K562 (cell line): ENCODE data around the gene CCKAR. TPM values are rescaled to one million over a fixed set of nuclear protein-coding genes. Genes with fewer than 3 reads are reported as not detected.
A peak's percentile ranks its signal among the peaks of the same experiment; 100 is the strongest.

Experiments used
- ATAC-seq: fragments of 200-7000 bp; cut with Tn5 transposase; 3 replicates; pipeline ENCODE4 v1.9.1; 2020; ENCODE audit warnings: moderate library complexity
- BruUV-seq: library from RNA; stranded (reverse); fragments of 400-500 nt; replicated peaks from 2 replicates; lab custom pipeline; 2021; lab: Mats Ljungman, UMichigan
- CTCF ChIA-PET: fragments of 300-600 bp; formaldehyde crosslinking; extraction: SDS; loops from one replicate; lab custom pipeline; 2021; ENCODE audit warnings: low intra/inter-chr PET ratio; lab: Yijun Ruan, JAX
- POLR2A ChIA-PET: fragments of 300-600, 350-650 bp; sonication (Branson Sonifier 250); formaldehyde crosslinking; extraction: SDS; loops from one replicate; lab custom pipeline; 2021; ENCODE audit warnings: antibody characterized with exemption, inconsistent platforms; lab: Yijun Ruan, JAX
- DNase-seq, 4 experiments: peaks; one replicate each; pipeline versions ENCODE4 v3.0.0 to v3.0.0-alpha.2; 2011 to 2018; ENCODE audit warnings: low spot score in 3 of 4, mixed read lengths in 3 of 4; ENCODE audit errors: extremely low read depth in 1 of 4
- FAIRE-seq: peaks from 2 replicates; lab custom pipeline; 2011; peaks lifted over from hg19 to GRCh38; lab: Jason Lieb, UNC
- H2AFZ ChIP-seq: 2 replicates; pipeline ENCODE4 v1.6.0; 2011; ENCODE audit warnings: low read depth, low read length, control low read depth, inconsistent platforms
- H3K27ac ChIP-seq: fragments of 200-600 bp; 3 replicates; pipeline ENCODE4 v1.8.0; 2011; ENCODE audit warnings: low read depth, mild to moderate bottlenecking, control low read depth, inconsistent platforms, low read length, moderate library complexity, mixed read lengths; ENCODE audit errors: extremely low read depth
- H3K27me3 ChIP-seq, 2 experiments: fragments of 300-600 bp in 1 of 2; 2 replicates in 1 of 2; 3 replicates in 1 of 2; pipeline versions ENCODE4 v1.6.0 to v1.8.0; 2011; ENCODE audit warnings: inconsistent platforms in 2 of 2, low read length in 2 of 2, mild to moderate bottlenecking in 1 of 2, mixed read lengths in 1 of 2, moderate library complexity in 1 of 2; ENCODE audit not compliant: control insufficient read depth in 2 of 2, insufficient read depth in 2 of 2
- H3K36me3 ChIP-seq: fragments of 300-600 bp; 3 replicates; pipeline ENCODE4 v1.8.0; 2011; ENCODE audit warnings: mild to moderate bottlenecking, low read length, inconsistent platforms; ENCODE audit not compliant: control insufficient read depth, insufficient read depth
- H3K4me1 ChIP-seq, 2 experiments: fragments of 200-600 bp in 1 of 2; replicated peaks in 1 of 2; 2 replicates in 1 of 2; 3 replicates in 1 of 2; pipeline versions ENCODE4 v1.5.1 to v1.8.0; 2011; ENCODE audit warnings: inconsistent platforms in 2 of 2, low read length in 2 of 2, mild to moderate bottlenecking in 1 of 2, mixed read lengths in 1 of 2, moderate library complexity in 1 of 2; ENCODE audit not compliant: control insufficient read depth in 2 of 2, insufficient read depth in 2 of 2
- H3K4me2 ChIP-seq: 2 replicates; pipeline ENCODE4 v1.6.1; 2011; ENCODE audit warnings: low read length, control low read depth, inconsistent platforms, mixed read lengths; ENCODE audit not compliant: insufficient read depth
- H3K4me3 ChIP-seq: fragments of 200-600 bp; sonication (generic), shearing (Covaris generic); 2 replicates; pipeline ENCODE4 v1.5.1; 2016; ENCODE audit warnings: control low read depth, inconsistent platforms
- H3K79me2 ChIP-seq: fragments of 200-600 bp; 3 replicates; pipeline ENCODE4 v1.8.0; 2011; ENCODE audit warnings: low read length, inconsistent platforms; ENCODE audit not compliant: control insufficient read depth, insufficient read depth
- H3K9ac ChIP-seq, 2 experiments: 2 replicates each; pipeline versions ENCODE4 v1.6.0 to v1.6.1; 2011; ENCODE audit warnings: low read depth in 2 of 2, low read length in 2 of 2, control low read depth in 1 of 2, inconsistent platforms in 1 of 2, mild to moderate bottlenecking in 1 of 2, mixed read lengths in 1 of 2; ENCODE audit not compliant: insufficient read depth in 1 of 2
- H3K9me1 ChIP-seq: one replicate; pipeline ENCODE4 v1.6.0; 2011; ENCODE audit warnings: inconsistent platforms, mild to moderate bottlenecking, low read length, moderate library complexity; ENCODE audit not compliant: control insufficient read depth, insufficient read depth
- H3K9me3 ChIP-seq: replicated peaks from 2 replicates; pipeline ENCODE4 v1.5.1; 2011; ENCODE audit warnings: low read depth, low read length, inconsistent platforms; ENCODE audit not compliant: control insufficient read depth, insufficient read depth
- H4K20me1 ChIP-seq: replicated peaks from 2 replicates; pipeline ENCODE4 v1.6.1; 2011; ENCODE audit warnings: low read length, inconsistent platforms, mixed read lengths; ENCODE audit not compliant: control insufficient read depth, insufficient read depth
- KLF6 ChIP-seq: fragments of 250-450 bp; sonication (Bioruptor Pico); IDR thresholded peaks from 2 replicates; pipeline ENCODE4 v1.4.0; 2020; ENCODE audit warnings: mild to moderate bottlenecking, moderate library complexity, borderline replicate concordance
- MNT ChIP-seq, 2 experiments: fragments of 450-650 bp; conservative IDR thresholded peaks; 2 replicates each; pipeline ENCODE4 v1.6.1; 2017; ENCODE audit warnings: mild to moderate bottlenecking in 2 of 2, moderate library complexity in 2 of 2
- NFATC3 ChIP-seq: fragments of 450-650 bp; IDR thresholded peaks from 2 replicates; pipeline ENCODE4 v1.6.1; 2017; ENCODE audit warnings: mild to moderate bottlenecking
- NFE2 ChIP-seq: IDR thresholded peaks from 2 replicates; pipeline ENCODE4 v1.6.1; 2014; ENCODE audit warnings: antibody characterized with exemption, low read depth
- SPI1 ChIP-seq: IDR thresholded peaks from 2 replicates; pipeline ENCODE4 v1.6.1; 2011; ENCODE audit warnings: low read depth, low read length, control low read depth, borderline replicate concordance
- TOE1 ChIP-seq, 2 experiments: fragments of 450-650 bp in 1 of 2; sonication (generic) in 1 of 2; formaldehyde crosslinking in 1 of 2; IDR thresholded peaks; 2 replicates each; pipeline versions ENCODE4 v1.7.1 to v1.8.0; 2016 to 2022; ENCODE audit warnings: borderline replicate concordance in 2 of 2, mild to moderate bottlenecking in 2 of 2, antibody characterized with exemption in 1 of 2, inconsistent platforms in 1 of 2, low read depth in 1 of 2, missing genetic modification reagents in 1 of 2, moderate library complexity in 1 of 2
- ZNF77 ChIP-seq: fragments of 250-450 bp; sonication (Bioruptor Pico); IDR thresholded peaks from 2 replicates; pipeline ENCODE4 v1.5.0; 2020
- WGBS: fragments of 100-300 bp; shearing (Covaris generic); methylation state at CpG from one replicate; pipeline ENCODE4 v1.1.6; 2016; ENCODE audit warnings: low coverage, mixed read lengths; ENCODE audit not compliant: insufficient coverage; ENCODE audit errors: missing lambda C conversion rate; 5-methylcytosine and 5-hydroxymethylcytosine counted together
- in situ Hi-C: fragments of 300-500 bp; cut with MboI; formaldehyde crosslinking; loops from 4 replicates; pipeline ENCODE4 v1.15.0; 2018; ENCODE audit warnings: inconsistent platforms, mixed read lengths
- intact Hi-C: fragments of 100-400 bp; cut with micrococcal nuclease; formaldehyde crosslinking; loops from 2 replicates; pipeline ENCODE4 v1.14.2; 2022
- polyA plus RNA-seq, 8 experiments: library from polyadenylated mRNA; depleted of rRNA in 4 of 8; stranded (reverse) in 5 of 8; unstranded in 3 of 8; fragments of >200 nt; fragmentation: Nextera tagmentation in 2 of 8; fragmentation: Illumina TruSeq in 1 of 8; extraction: Ambion mirVana in 2 of 8; extraction: Trizol in 1 of 8; gene quantifications; 2 replicates each; pipeline versions ENCODE4 v1.2.1 to v1.2.3, GENCODE V29; 2011 to 2014; ENCODE audit warnings: inconsistent platforms in 1 of 8, missing spikeins in 1 of 8
- total RNA-seq, 7 experiments: library from RNA; depleted of rRNA in 6 of 7; stranded (reverse); fragments of >200 nt in 6 of 7; fragmentation: Illumina TruSeq in 2 of 7; extraction: Trizol in 2 of 7; gene quantifications; 2 replicates each; pipeline versions ENCODE4 v1.2.1 to v1.2.3, GENCODE V29; 2011 to 2021; ENCODE audit warnings: low replicate concordance in 1 of 7
- TF ChIP-seq, protein P1 (sequence below): fragments of 200-800 bp; sonication (Bioruptor generic); IDR thresholded peaks from 2 replicates; pipeline ENCODE4 v1.6.1; 2017; ENCODE audit warnings: missing genetic modification characterization, missing compliant biosample characterization

Gene CCKAR
- total and polyA plus RNA-seq, 9 of the 15 experiments (the other 6 are each of a cell fraction or from before 2014, with no cell fraction given), result not detected

- Histone ChIP-seq H3K27ac (no peak overlapping the region), H4K20me1 (no peaks in the 10 kb centered on the region), H3K9ac (no peak overlapping the region), H2AFZ (no peak overlapping the region), H3K27me3 (no peaks in the 10 kb centered on the region; a peak in 1 of 5 replicates), H3K9me1 (no peaks in the 10 kb centered on the region), H3K36me3 (no peaks in the 10 kb centered on the region), H3K4me3 (no peak overlapping the region), H3K4me2 (no peak overlapping the region), H3K4me1 (0 out of 5 replicates have a peak, but pooled peaks cover 0 to 2% of the 10 kb centered on the region in 2 experiments), H3K9me3 (no peaks in the 10 kb centered on the region), H3K79me2 (no peaks in the 10 kb centered on the region)
- in situ Hi-C loops, result no loop called here
- DNase-seq (peak in 1 of 4 experiments; percentile 22), FAIRE-seq (no peak), ATAC-seq (peak; percentile 54; the same call in 2 of the 3 replicates)
- intact Hi-C loops, result no loop called here
- no TSS peak for BruUV-seq
- ChIA-PET CTCF (interaction anchor here (0.6 kb wide), 1 partner anchor 12 kb away, joined by 4 read pairs; no protein-coding TSS in a partner anchor), POLR2A (no interaction called here)
- 0% methylated on average over 4 of the region's 8 CpGs for WGBS
- no peak for TF ChIP-seq MNT (conservative IDR thresholded peaks at IDR 0.05)
- TF ChIP-seq NFATC3, result no peak
- TF ChIP-seq KLF6 (CRISPR knock-in tag), result no peak
- TF ChIP-seq, protein P1, sequence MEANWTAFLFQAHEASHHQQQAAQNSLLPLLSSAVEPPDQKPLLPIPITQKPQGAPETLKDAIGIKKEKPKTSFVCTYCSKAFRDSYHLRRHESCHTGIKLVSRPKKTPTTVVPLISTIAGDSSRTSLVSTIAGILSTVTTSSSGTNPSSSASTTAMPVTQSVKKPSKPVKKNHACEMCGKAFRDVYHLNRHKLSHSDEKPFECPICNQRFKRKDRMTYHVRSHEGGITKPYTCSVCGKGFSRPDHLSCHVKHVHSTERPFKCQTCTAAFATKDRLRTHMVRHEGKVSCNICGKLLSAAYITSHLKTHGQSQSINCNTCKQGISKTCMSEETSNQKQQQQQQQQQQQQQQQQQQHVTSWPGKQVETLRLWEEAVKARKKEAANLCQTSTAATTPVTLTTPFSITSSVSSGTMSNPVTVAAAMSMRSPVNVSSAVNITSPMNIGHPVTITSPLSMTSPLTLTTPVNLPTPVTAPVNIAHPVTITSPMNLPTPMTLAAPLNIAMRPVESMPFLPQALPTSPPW (CRISPR knock-in tag), result peak; percentile 60
- TF ChIP-seq ZNF77 (CRISPR knock-in tag), result no peak
- TF ChIP-seq NFE2, result peak; percentile 72
- no peak for TF ChIP-seq TOE1 (IDR thresholded peaks at IDR 0.05; ENCODE audit: borderline replicate concordance)
- TF ChIP-seq TOE1 (CRISPR knock-in tag; IDR thresholded peaks at IDR 0.05; ENCODE audit: borderline replicate concordance, low read depth), result no peak
- peak; percentile 91 for TF ChIP-seq SPI1
Observed at GRCh38 chr4:26447378-26447777, 42.9 kb downstream of the CCKAR start.
